ENCODE measurements around the gene NGEF.

The NGEF gene

GRCh38 chr2:233042549-233042948, 29.5 kb upstream of the NGEF start:
- DNase-seq = no peak

DNA sequence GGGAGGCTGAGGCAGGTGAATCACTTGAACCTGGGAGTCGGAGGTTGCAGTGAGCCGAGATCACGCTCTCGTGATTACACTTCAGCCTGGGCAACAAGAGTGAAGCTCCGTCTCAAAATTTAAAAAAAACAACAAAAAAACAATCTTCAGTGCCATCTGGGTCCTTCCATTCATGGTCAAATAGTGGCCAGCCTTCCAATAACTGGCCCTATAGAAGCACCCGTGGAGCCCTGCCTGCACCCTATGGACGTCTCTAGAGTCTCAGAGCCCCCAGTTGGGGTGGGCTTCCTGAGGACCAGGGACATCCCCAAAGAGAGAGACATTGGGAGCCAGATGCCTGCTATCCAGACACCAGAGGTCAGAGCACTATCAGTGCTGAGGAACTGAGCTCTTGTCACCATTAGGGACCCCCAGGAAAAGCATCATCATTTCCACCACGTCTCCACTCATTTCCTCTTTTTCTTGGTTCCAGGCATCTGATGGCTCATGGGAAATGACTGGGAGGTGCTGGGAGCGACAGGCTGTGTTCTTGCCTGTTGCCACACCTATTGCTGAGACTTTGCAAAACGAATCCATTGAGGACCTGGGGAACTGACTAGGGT, 28.8 kb upstream of the NGEF start:
- DNase-seq = no peak

GRCh38 chr2:233040571-233040970, 27.5 kb upstream of the NGEF start:
- DNase-seq = no peak

GRCh38 chr2:233039846-233040530, 26.9 kb upstream of the NGEF start:
- no peak for DNase-seq

GRCh38 chr2:233039212-233039845, 26.3 kb upstream of the NGEF start:
- DNase-seq = no peak

GRCh38 chr2:233037078-233037477, 24.0 kb upstream of the NGEF start:
- DNase-seq = no peak

DNA sequence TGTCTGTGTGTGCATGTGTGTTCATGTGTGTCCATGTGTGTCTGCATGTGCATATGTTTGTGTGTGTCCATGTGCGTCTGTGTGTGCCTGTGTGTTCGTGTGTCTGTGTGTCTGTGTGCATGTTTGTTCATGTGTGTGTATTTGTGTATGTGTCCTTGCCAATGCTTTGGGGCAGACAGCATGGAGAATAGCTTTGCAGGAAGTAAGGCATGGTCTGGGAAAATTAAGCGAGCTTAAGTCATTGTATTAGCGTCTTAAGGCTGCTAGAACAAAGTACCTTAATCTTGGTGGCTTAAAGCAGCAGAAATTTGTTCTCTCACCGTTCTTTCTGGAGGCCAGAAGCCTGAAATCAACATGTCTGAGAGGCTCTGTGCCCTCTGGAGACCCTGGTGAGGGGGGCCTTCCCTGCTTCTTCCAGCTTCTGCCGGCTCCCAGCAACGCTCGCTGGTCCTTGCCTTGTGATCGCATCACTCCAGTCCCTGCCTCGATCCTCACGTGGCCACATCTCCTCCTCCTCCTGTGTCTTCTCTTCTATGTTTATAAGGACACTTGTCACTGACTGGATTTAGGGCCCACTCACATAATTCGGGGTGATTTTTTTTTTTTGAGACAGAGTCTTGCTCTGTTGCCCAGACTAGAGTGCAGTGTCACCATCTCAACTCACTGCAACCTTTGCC, 23.2 kb upstream of the NGEF start:
- no peak for DNase-seq

GRCh38 chr2:233035426-233036161, 22.5 kb upstream of the NGEF start:
- no peak for DNase-seq

DNA sequence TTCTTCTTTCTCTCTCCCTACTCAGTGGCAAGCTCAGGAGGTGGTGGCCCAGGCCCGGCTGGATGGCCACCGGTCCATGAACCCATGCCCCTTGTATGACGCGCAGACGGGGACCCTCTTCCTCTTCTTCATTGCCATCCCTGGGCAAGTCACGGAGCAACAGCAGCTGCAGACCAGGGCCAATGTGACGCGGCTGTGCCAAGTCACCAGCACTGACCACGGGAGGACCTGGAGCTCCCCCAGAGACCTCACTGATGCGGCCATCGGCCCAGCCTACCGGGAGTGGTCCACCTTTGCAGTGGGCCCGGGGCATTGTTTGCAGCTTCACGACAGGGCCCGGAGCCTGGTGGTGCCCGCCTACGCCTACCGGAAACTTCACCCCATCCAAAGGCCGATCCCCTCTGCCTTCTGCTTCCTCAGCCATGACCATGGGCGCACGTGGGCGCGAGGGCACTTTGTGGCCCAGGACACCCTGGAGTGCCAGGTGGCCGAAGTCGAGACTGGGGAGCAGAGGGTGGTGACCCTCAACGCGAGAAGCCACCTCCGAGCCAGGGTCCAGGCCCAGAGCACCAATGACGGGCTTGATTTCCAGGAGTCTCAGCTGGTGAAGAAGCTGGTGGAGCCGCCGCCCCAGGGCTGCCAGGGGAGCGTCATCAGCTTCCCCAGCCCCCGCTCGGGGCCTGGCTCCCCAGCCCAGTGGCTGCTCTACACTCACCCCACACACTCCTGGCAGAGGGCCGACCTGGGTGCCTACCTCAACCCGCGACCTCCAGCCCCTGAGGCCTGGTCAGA, 21.2 kb upstream of the NGEF start:
- DNase-seq = no peak

GRCh38 chr2:233033672-233034071, 20.6 kb upstream of the NGEF start:
- DNase-seq = no peak

- no peak for DNase-seq
Measured at GRCh38 chr2:233032551-233033320, 19.7 kb upstream of the NGEF start, which contains the start of gene NEU2. Gene NEU2, plus strand, starts transcription at chr2:233032672. Its CDS starts 0 bp downstream, at chr2:233032672.

- no peak for DNase-seq
Measured at GRCh38 chr2:233031556-233032500, 18.8 kb upstream of the NGEF start.

DNA sequence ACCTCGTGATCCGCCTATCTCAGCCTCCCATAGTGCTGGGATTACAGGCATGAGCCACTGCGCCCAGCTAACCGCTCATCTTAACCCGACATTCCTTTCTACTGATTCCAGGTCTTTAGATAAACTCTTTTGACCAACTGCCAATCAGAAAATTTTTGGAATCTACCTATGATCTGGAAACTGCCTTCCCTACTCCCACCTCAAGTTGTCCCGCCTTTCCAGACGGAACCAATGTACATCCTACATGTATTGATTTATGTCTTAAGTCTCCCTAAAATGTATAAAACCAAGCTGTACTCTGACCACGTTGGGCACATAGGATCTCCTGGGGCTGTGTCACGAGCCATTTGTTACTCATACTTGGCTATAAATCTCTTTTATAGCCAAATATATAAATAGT, 16.3 kb upstream of the NGEF start:
- DNase-seq = no peak

- DNase-seq = no peak
Measured at GRCh38 chr2:233026198-233026813, 13.2 kb upstream of the NGEF start.

- DNase-seq = no peak
Measured at GRCh38 chr2:233025706-233026105, 12.7 kb upstream of the NGEF start.

DNA sequence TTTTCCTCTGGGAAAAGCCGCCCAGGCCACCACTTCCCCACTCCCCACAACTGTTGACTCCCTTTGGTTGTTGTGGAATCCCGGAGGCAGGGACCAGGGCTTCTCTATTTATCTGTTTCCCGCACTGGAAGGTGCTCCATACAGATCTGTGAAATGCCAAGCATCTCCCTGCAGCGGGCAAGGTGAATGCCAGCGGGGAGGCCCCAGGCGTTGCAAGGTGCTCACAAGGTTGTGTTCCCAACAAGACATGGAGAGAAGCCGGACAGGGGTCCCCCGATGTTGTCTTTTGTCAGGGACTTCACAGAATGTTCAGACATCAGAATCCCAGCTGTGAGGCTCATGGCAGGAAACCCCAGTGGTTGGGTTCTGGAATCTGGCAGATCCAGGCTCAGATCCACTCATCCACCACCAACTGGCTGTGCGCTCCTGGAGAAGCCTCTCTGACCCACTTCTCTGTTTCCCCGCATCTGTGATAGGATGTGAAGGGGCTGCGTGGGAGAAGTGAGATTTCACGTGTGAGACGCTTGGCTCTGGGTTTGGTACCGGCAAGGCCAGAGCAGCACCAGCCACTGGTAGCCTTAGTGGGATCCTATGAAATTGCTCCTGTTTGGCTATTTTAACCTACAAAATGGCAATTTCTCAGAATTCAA, 10.8 kb upstream of the NGEF start:
- no peak for DNase-seq

GRCh38 chr2:233023007-233023760, 10.1 kb upstream of the NGEF start:
- DNase-seq = no peak

- DNase-seq = no peak
Measured at GRCh38 chr2:233022561-233022960, 9.5 kb upstream of the NGEF start.
